ENCODE measurements around the gene DNAJB13.
"Not testable (repeated sequence)": the region's sequence is repeated elsewhere in the genome, so short reads cannot be mapped to it uniquely, and the experiment has no call there.

The DNAJB13 gene

GRCh38 chr11:73950869-73951710 is at the start of gene DNAJB13:
DNAJB13 (plus strand) TSS chr11:73951026; CDS start chr11:73951070, 44 bp downstream.
- DNase-seq: no peak

- DNase-seq: no peak
Observed at GRCh38 chr11:73902303-73902702, 48.5 kb upstream of the DNAJB13 start.

- no peak for DNase-seq
Observed at GRCh38 chr11:73907191-73907590, 43.6 kb upstream of the DNAJB13 start.

GRCh38 chr11:73912026-73912425 is 38.8 kb upstream of the DNAJB13 start:
- no peak for DNase-seq

- no peak for DNase-seq
Observed at GRCh38 chr11:73913472-73913871, 37.4 kb upstream of the DNAJB13 start.

GRCh38 chr11:73914284-73914683 is 36.5 kb upstream of the DNAJB13 start:
- no peak for DNase-seq

- DNase-seq: no peak
Observed at GRCh38 chr11:73916435-73916834, 34.4 kb upstream of the DNAJB13 start.

- DNase-seq: no peak
Observed at GRCh38 chr11:73921180-73921579, 29.6 kb upstream of the DNAJB13 start.

GRCh38 chr11:73929388-73929787 is 21.4 kb upstream of the DNAJB13 start:
- no peak for DNase-seq

- DNase-seq: no peak
Observed at GRCh38 chr11:73931039-73931645, 19.7 kb upstream of the DNAJB13 start.

- DNase-seq: no peak
Observed at GRCh38 chr11:73931951-73932350, 18.9 kb upstream of the DNAJB13 start.

GRCh38 chr11:73932781-73933180 is 18.0 kb upstream of the DNAJB13 start:
- no peak for DNase-seq

GRCh38 chr11:73936047-73936446 is 14.8 kb upstream of the DNAJB13 start:
- DNase-seq: not testable (repeated sequence)

- DNase-seq: no peak
Observed at GRCh38 chr11:73939096-73939495, 11.7 kb upstream of the DNAJB13 start.

GRCh38 chr11:73940801-73941570 is 9.8 kb upstream of the DNAJB13 start:
- DNase-seq: no peak

- no peak for DNase-seq
Observed at GRCh38 chr11:73942010-73942409, 8.8 kb upstream of the DNAJB13 start.

GRCh38 chr11:73944085-73944484 is 6.7 kb upstream of the DNAJB13 start:
- no peak for DNase-seq

- no peak for DNase-seq
Observed at GRCh38 chr11:73944901-73945300, 5.9 kb upstream of the DNAJB13 start.

- no peak for DNase-seq
Observed at GRCh38 chr11:73945396-73945795, 5.4 kb upstream of the DNAJB13 start.

GRCh38 chr11:73946798-73947458 is 3.9 kb upstream of the DNAJB13 start:
- DNase-seq: no peak

GRCh38 chr11:73949246-73949645 is 1.6 kb upstream of the DNAJB13 start:
- DNase-seq: no peak

GRCh38 chr11:73949912-73950311 is 914 bp upstream of the DNAJB13 start:
- no peak for DNase-seq

- no peak for DNase-seq
Observed at GRCh38 chr11:73951797-73952196, 971 bp downstream of the DNAJB13 start.

All from activated naive CD4-positive, alpha-beta T cell (primary cell).